Right lobe of liver (tissue), 4 donors: ENCODE data around the gene TMEM238.

ENCODE experiments used
- POLR2A ChIP-seq: fragments of 450-650 bp; IDR thresholded peaks from one replicate; pipeline ENCODE4 v1.6.1; 2017; ENCODE audit warnings: antibody characterized with exemption, mild to moderate bottlenecking
- TF ChIP-seq, protein P1 (sequence below), 4 donors: fragments of 200-600 bp in 3 of 4; fragments of 450-650 bp in 1 of 4; IDR thresholded peaks; one replicate each; pipeline versions ENCODE4 v1.5.1 to v1.8.0; 2016 to 2022; ENCODE audit warnings: antibody characterized with exemption in 4 of 4, mild to moderate bottlenecking in 2 of 4
- donor health status: DM: no; HTN: no; CAD: no.
- donor health status: DM: no; HTN: no; CAD: no.
- donor health status: DM: no; HTN: yes; CAD: no.

DNA sequence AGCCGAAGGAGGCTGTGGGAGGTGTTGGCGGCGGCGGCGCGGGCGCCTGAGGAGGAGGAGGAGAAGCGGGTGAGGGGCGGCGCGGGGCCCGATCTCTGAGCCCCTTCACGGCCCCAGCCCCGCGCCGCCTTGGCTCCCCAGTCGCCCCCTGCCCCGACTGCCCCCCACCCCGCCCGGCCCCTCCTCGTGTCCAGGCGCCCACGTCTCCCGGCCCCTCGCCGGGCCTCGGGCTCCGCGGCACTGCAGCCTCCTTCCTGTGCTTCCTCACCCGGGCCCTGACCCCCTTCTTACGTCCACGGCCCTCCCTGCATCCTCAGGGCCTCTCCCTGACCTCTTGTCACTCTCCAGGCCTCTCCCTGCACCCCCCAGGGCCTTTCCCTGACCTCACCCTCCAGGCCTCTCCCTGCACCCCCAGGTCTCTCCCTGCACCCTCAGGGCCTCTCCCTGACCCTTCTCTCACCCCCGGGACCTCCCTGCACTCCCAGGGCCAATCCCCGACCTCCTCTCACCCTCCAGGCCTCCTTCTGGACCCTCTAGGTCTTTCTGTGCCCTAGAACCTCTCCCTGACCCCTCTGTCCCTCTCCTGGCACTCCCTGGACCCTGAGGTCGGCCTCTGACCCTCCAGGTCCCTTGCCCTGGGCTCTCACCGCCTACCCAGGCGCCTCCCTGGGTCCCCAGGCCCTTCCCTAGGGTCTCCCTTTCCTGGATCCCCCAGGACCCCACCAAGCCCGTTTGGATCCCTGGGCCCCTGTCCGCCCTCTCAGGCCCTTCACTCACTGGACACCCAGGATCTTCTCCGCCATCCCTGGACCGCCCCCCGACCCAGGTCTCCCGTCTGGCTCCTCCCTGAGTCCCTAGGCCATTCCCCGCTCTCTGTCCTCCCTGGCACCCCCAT lies 44.0 kb downstream of the TMEM238 start:
- TF ChIP-seq, protein P1, sequence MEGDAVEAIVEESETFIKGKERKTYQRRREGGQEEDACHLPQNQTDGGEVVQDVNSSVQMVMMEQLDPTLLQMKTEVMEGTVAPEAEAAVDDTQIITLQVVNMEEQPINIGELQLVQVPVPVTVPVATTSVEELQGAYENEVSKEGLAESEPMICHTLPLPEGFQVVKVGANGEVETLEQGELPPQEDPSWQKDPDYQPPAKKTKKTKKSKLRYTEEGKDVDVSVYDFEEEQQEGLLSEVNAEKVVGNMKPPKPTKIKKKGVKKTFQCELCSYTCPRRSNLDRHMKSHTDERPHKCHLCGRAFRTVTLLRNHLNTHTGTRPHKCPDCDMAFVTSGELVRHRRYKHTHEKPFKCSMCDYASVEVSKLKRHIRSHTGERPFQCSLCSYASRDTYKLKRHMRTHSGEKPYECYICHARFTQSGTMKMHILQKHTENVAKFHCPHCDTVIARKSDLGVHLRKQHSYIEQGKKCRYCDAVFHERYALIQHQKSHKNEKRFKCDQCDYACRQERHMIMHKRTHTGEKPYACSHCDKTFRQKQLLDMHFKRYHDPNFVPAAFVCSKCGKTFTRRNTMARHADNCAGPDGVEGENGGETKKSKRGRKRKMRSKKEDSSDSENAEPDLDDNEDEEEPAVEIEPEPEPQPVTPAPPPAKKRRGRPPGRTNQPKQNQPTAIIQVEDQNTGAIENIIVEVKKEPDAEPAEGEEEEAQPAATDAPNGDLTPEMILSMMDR (IDR thresholded peaks at IDR 0.05) = no peak
- TF ChIP-seq POLR2A = peak; percentile 88
